Measurements from ENCODE around the gene CAMK1D.

GRCh38 chr10:12791728-12792127 lies 442.4 kb downstream of the CAMK1D start:
- TF ChIP-seq CTCF (IDR thresholded peaks at IDR 0.05; ENCODE audit: extremely low read depth in 1 of 2, insufficient read depth in 1 of 2, low read depth in 1 of 2, low read length in 2 of 2) = no peak
- no peak for TF ChIP-seq MYC (IDR thresholded peaks at IDR 0.05; ENCODE audit: low read depth, low read length)

All from endothelial cell of umbilical vein (primary cell).